OCI-LY1 (cell line): ENCODE measurements around the gene OGG1.

Source experiments
- EZH2 ChIP-seq: fragments of 200-600 bp; sonication (generic), shearing (Covaris generic); IDR thresholded peaks from 2 replicates; pipeline ENCODE4 v1.8.0; 2017; ENCODE audit warnings: borderline replicate concordance, mixed run types, mild to moderate bottlenecking, antibody characterized with exemption, low read length, moderate library complexity, mixed read lengths
- TF ChIP-seq, protein P1 (sequence below): fragments of 200-600 bp; sonication (generic), shearing (Covaris generic); IDR thresholded peaks from 2 replicates; pipeline ENCODE4 v1.5.1; 2017; ENCODE audit warnings: mild to moderate bottlenecking, antibody characterized with exemption, low read length, moderate library complexity, mixed read lengths

GRCh38 chr3:9791790-9792404 lies 42.1 kb downstream of the OGG1 start:
- TF ChIP-seq, protein P1, sequence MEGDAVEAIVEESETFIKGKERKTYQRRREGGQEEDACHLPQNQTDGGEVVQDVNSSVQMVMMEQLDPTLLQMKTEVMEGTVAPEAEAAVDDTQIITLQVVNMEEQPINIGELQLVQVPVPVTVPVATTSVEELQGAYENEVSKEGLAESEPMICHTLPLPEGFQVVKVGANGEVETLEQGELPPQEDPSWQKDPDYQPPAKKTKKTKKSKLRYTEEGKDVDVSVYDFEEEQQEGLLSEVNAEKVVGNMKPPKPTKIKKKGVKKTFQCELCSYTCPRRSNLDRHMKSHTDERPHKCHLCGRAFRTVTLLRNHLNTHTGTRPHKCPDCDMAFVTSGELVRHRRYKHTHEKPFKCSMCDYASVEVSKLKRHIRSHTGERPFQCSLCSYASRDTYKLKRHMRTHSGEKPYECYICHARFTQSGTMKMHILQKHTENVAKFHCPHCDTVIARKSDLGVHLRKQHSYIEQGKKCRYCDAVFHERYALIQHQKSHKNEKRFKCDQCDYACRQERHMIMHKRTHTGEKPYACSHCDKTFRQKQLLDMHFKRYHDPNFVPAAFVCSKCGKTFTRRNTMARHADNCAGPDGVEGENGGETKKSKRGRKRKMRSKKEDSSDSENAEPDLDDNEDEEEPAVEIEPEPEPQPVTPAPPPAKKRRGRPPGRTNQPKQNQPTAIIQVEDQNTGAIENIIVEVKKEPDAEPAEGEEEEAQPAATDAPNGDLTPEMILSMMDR, result no peak
- no peak for TF ChIP-seq EZH2
